Glomerular visceral epithelial cell (primary cell): ENCODE results near the gene MAP7.
"Not testable (repeated sequence)": the region's sequence is repeated elsewhere in the genome, so short reads cannot be mapped to it uniquely, and the experiment has no call there.

Experiments
- DNase-seq: peaks from one replicate; pipeline ENCODE4 v3.0.0-alpha.2; 2016; ENCODE audit errors: extremely low spot score

MAP7 gene

DNA sequence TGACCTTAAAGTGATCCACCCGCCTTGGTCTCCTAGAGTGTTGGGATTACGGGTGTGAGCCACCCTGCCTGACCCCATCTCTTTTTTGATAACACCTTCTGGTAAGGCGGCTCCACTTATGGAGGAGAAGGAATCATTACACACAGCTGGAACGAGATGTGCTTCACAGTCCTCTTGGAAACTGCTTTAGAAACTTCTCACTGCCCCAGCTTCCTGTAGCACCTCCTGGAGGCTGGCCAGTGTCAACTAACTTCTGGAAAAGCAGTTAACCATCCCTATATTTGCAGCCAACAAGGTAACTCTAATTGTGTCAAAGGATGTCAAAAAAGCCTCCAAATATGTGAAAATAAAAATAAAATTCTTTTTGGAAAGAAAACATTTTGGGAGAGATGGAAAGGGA lies 211.7 kb downstream of the MAP7 start:
- no peak for DNase-seq

- no peak for DNase-seq
These were observed 212.6 kb downstream of the MAP7 start for GRCh38 chr6:136337606-136338005.

- DNase-seq: no peak
These were observed 213.1 kb downstream of the MAP7 start for GRCh38 chr6:136337121-136337520.

DNA sequence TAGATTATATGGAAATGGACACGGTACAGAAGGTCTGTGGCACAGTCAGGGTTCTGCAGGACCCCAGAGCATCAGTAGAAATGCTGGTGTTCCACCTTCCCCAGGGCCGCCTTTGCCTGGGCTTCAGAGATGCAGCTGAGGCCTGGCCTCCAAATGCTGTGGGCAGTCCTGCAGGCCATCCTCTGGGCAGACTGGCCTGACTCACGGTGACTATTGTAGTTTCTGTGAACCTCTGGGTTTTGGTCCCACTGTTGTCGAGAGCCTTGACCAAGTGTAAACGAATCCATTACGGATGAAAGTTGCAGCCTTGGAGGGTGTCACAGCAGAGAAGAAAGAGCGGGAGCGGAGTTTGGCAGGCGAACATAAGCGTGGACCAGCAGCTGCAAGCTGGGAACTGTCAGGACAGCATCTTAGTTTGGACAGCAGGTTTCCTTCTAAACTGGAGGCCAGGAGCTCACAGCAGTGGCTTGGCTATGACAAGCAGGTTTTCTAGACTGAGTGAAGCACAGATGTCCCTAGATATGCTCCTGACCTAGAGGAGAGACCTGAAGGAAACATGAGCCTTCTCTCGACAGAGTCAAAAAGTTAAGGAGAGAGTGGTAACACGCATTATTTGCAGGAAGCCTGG lies 214.4 kb downstream of the MAP7 start:
- no peak for DNase-seq

DNA sequence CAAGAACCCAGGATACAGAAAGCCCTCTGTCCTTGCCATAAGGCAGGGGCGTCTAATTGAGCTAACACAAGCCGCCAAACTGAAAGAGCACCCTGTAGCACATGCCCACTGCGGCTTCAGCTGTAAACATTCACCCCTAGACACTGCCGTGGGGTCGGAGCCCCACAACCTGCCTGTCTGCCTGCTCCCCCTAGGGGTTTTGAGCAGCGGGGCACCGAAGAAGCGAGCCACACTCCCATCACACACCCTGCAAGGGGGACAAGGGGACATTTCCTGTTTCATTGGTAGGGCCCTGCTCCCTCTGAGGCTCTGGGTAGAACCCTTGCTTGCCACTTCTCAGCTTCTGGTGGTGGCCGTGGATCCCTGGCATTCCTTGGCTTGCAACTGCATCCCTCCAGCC lies 215.4 kb downstream of the MAP7 start:
- no peak for DNase-seq

GRCh38 chr6:136334465-136334846 lies 215.8 kb downstream of the MAP7 start:
- DNase-seq: no peak

GRCh38 chr6:136333824-136334464 lies 216.3 kb downstream of the MAP7 start:
- DNase-seq: no peak

DNA sequence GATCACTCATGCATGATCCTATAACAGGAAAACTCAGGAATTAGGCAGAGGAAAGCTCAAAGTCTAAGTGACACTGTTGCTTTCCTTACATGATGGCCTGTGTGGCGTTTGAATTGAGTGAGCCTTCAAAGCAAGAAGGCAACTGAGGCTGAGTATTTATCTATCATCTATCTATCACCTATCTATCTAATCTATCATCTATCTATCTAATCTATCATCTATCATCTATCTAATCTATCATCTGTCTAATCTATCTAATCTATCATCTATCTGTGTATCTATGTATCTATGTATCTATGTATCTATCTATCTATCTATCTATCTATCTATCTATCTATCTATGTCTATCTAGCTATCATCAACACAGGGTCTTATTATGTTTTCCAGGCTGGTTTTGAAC lies 218.8 kb downstream of the MAP7 start:
- DNase-seq: no peak

GRCh38 chr6:136330634-136331033 lies 219.6 kb downstream of the MAP7 start:
- DNase-seq: no peak

- peak; percentile 38 for DNase-seq
These were observed 224.1 kb downstream of the MAP7 start for GRCh38 chr6:136326038-136326553.

- no peak for DNase-seq
These were observed 225.4 kb downstream of the MAP7 start for GRCh38 chr6:136324686-136325380.

- no peak for DNase-seq
These were observed 226.7 kb downstream of the MAP7 start for GRCh38 chr6:136323431-136324112.

DNA sequence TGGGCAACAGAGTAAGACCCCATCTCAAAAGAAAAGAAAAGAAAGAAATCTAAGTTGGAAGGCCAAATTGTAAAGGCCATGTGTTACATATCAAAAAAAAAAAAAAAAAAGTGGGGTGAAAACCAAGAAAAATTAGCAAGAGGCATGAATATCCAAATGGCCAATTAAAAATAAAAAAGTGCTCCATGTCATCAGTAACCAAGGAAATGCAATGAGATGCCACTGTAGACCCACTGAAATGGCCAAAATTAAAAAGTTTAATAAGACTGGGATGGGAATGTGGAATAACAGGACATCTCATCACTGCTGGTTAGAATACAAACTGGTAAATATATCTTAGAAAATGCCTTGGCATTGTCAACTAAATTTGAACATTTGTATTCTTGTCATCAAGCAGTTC lies 230.5 kb downstream of the MAP7 start:
- DNase-seq: no peak

DNA sequence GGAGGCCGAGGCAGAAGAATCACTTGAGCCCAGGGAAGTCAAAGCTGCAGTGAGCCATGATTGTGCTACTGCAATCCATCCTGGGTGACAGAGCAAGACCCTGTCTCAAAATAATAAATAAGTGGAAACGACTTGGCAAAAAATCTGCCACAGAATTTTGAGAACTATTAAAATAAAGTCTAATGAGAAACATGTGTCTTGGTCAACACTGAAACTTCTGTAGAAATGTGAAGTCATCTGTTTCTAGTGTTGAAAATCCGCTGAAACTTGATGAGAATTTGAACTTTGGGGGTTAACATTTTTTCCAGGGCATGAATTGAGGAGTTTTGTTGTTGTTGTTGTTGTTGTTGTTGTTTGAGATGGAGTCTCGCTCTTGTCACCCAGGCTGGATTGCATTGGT lies 231.5 kb downstream of the MAP7 start:
- no peak for DNase-seq

DNA sequence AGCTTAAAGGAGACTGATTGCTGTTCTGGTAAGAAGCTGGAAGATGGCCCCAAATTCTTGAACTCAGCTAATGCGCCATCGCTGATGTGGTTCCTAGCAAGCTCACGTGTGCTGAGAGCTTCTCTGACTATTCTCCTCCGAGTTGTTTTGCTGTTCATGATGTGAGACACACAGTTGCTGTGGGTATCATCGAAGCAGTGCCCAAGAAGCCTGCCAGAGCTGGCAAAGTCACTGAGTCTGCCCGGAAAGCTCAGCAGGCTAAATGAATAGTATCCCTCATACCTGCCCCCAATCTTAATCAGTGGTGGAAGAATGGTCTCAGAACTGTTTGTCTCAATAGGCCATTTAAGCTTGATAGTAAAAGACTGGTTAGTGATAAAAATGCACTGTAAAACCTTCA lies 232.3 kb downstream of the MAP7 start:
- DNase-seq: no peak

DNA sequence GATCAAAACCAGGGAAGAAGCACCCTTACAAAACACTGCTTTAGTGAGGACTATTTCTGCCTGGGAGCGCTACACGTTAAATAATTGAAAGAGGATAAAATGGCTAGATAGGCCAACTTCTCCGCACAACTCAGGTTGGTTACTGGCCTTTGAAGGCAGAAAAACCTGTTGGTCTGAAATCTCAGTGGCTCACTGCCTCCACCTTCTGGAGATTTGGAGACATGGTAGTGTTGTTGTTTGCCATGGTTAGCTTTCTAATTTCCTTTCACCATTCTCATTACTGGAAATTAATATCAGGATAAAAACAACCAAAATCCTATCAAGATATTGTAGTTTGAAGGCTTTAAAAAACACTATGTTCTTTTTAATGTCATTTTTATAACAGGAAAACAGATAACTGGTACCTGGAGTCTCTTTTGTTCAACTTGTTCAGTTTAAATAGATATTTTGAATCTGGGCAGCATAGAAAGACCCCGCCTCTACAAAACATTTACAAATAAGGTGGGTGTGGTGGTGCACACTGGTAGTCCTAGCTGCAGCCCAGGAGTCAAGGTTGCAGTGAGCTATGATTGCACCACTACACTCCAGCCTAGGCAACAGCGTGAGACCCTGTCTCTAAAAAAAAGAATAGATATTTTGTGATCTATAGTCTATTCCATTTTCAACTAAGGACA lies 233.1 kb downstream of the MAP7 start:
- peak; percentile 61 for DNase-seq

- DNase-seq: no peak
These were observed 234.6 kb downstream of the MAP7 start for GRCh38 chr6:136315594-136315993.

DNA sequence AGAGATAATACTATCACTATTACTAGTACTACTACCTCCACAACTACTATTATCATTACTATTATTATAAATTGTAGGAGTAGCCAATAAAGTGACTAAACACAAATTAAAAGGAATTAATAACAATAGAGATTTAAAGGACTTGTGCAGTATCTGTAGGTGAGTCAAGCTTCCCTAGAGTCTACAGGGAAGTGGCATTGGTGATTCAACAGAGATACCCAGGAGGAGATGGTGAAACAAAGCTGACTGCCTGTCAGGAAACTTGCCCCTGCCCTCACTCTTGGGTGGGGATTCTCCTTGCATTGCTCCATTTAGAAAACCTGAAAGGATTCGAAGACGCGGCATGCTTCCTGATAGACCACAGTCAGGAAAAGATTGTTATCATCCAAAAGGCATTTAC lies 237.2 kb downstream of the MAP7 start:
- DNase-seq: no peak

GRCh38 chr6:136309729-136310311 lies 240.4 kb downstream of the MAP7 start:
- no peak for DNase-seq

- DNase-seq: no peak
These were observed 241.1 kb downstream of the MAP7 start for GRCh38 chr6:136309171-136309570.

GRCh38 chr6:136308469-136308868 lies 241.8 kb downstream of the MAP7 start:
- DNase-seq: not testable (repeated sequence)

GRCh38 chr6:136307351-136307750 lies 242.9 kb downstream of the MAP7 start:
- DNase-seq: no peak
